Measurements from ENCODE around the gene CACNA1I.

- no peak for TF ChIP-seq POLR2AphosphoS5 (IDR thresholded peaks at IDR 0.05; ENCODE audit: insufficient read depth, low read depth, low read length)
- TF ChIP-seq MYC (IDR thresholded peaks at IDR 0.05; ENCODE audit: low read depth, low read length): no peak
- no peak for TF ChIP-seq POLR2A (IDR thresholded peaks at IDR 0.05; ENCODE audit: low read depth, low read length)
- TF ChIP-seq, protein P1, sequence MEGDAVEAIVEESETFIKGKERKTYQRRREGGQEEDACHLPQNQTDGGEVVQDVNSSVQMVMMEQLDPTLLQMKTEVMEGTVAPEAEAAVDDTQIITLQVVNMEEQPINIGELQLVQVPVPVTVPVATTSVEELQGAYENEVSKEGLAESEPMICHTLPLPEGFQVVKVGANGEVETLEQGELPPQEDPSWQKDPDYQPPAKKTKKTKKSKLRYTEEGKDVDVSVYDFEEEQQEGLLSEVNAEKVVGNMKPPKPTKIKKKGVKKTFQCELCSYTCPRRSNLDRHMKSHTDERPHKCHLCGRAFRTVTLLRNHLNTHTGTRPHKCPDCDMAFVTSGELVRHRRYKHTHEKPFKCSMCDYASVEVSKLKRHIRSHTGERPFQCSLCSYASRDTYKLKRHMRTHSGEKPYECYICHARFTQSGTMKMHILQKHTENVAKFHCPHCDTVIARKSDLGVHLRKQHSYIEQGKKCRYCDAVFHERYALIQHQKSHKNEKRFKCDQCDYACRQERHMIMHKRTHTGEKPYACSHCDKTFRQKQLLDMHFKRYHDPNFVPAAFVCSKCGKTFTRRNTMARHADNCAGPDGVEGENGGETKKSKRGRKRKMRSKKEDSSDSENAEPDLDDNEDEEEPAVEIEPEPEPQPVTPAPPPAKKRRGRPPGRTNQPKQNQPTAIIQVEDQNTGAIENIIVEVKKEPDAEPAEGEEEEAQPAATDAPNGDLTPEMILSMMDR (IDR thresholded peaks at IDR 0.05; ENCODE audit: extremely low read depth in 1 of 2, insufficient read depth in 1 of 2, low read depth in 1 of 2, low read length in 2 of 2): no peak
Observed at GRCh38 chr22:39554151-39554550, 16.4 kb upstream of the CACNA1I start.
